ENCODE data around the gene ZNF780A. TPM values are rescaled to one million over a fixed set of nuclear protein-coding genes. Genes with fewer than 3 reads are reported as not detected.

The ZNF780A gene
- total and polyA plus RNA-seq, 2 donors from 2014 or later = 11.8 to 26.2 TPM

DNA sequence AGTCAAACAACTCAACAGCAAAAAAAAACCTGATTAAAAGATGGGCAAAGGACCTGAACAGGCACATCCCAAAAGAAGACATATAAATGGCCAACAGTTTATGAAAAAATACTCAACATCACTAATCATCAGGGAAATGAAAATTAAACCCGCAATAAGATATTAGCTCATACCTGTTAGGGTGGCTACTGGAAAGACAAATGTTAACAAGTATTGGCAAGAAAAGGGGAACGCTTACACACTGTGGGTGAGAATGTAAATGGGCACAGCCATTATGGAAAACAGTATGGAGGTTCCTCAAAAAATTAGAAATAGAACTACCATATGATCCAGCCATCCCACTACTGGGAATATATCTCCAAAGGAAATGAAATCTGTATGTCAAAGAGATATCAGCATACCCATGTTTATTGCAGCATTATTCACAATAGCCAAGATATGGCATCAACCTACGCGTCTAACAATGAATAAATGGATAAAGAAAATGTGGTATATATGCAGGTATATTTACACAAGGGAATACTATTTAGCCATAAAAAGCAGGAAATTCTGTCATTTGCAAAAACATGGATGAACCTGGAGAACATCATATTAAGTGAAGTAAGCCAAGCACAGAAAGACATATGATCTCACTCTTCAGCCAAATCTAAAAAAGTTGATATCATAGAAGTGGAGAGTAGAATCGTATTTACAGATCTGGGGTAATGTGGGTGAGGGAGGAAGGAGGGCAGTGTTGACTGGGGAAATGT, 2.3 kb downstream of the ZNF780A start:
- Histone ChIP-seq H3K9me3 (ENCODE audit: control insufficient read depth in 2 of 3, insufficient read depth in 1 of 3, low read length in 3 of 3) (no peaks in the 10 kb centered on the region), H3K36me3 (ENCODE audit: control insufficient read depth in 2 of 3, insufficient read depth in 3 of 3, low read length in 3 of 3) (no peaks in the 10 kb centered on the region), H3K4me1 (ENCODE audit: control insufficient read depth in 2 of 3, insufficient read depth in 2 of 3, low read depth in 1 of 3, low read length in 3 of 3) (peaks cover 0 to 8% (median 7%) of the 10 kb centered on the region in 3 donors), H3K4me3 (ENCODE audit: low read length in 3 of 3) (peak overlapping the region in 1 of 3 donors; percentile 4), H3K27ac (ENCODE audit: low read depth in 2 of 2, low read length in 2 of 2) (no peak overlapping the region), H3K27me3 (ENCODE audit: control insufficient read depth, insufficient read depth, low read length) (no peaks in the 10 kb centered on the region), H3K9ac (ENCODE audit: low read length in 3 of 3) (no peak overlapping the region)
- TF ChIP-seq CTCF (IDR thresholded peaks at IDR 0.05; ENCODE audit: borderline replicate concordance, extremely low read depth, insufficient read depth) = no peak
- DNase-seq (no peak), FAIRE-seq (no peak)
- intact Hi-C loops (cut with DNase I) = no loop called here

DNA sequence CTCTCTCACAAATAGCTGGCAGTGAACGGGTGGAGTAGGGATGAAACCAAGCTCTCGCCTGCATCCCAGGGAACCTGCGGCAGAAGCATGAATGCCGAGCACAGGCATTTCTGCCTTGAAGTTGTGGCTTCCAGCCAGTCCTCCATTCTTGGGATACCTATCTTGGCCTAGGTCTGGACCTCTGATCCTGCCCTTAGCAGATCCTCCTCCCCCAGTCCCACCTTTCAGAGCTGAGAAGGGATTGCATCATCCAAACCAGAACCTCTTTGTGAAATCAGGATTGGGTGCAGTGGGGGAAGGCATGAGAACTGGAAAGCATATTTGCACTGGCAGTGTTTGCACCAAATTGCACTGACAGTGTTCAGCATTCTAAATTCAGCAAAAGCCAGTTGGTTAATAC, 5.8 kb downstream of the ZNF780A start:
- H3K36me3 ChIP-seq (ENCODE audit: control insufficient read depth in 2 of 3, insufficient read depth in 3 of 3, low read length in 3 of 3) = peaks cover 3 to 13% (median 7%) of the 10 kb centered on the region in 3 donors
- no peak for FAIRE-seq

GRCh38 chr19:40081411-40081810, 9.3 kb downstream of the ZNF780A start:
- DNase-seq (no peak), FAIRE-seq (no peak)
- intact Hi-C loops (cut with DNase I) = no loop called here
- Histone ChIP-seq H3K4me1 (ENCODE audit: control insufficient read depth in 2 of 3, insufficient read depth in 2 of 3, low read depth in 1 of 3, low read length in 3 of 3) (no peaks in the 10 kb centered on the region), H3K27me3 (ENCODE audit: control insufficient read depth, insufficient read depth, low read length) (no peaks in the 10 kb centered on the region), H3K4me3 (ENCODE audit: low read length in 3 of 3) (no peak overlapping the region), H3K27ac (ENCODE audit: low read depth in 2 of 2, low read length in 2 of 2) (no peak overlapping the region), H3K9me3 (ENCODE audit: control insufficient read depth in 2 of 3, insufficient read depth in 1 of 3, low read length in 3 of 3) (peaks cover 0 to 2% (median 0%) of the 10 kb centered on the region in 3 donors), H3K9ac (ENCODE audit: low read length in 3 of 3) (no peak overlapping the region), H3K36me3 (ENCODE audit: control insufficient read depth in 2 of 3, insufficient read depth in 3 of 3, low read length in 3 of 3) (peaks cover 3 to 26% (median 22%) of the 10 kb centered on the region in 3 donors)
- no peak for TF ChIP-seq CTCF (IDR thresholded peaks at IDR 0.05; ENCODE audit: borderline replicate concordance, extremely low read depth, insufficient read depth)

More for the DNA sequence above, 5.8 kb downstream of the ZNF780A start:
- Histone ChIP-seq H3K9ac (ENCODE audit: low read length in 3 of 3) (no peak overlapping the region), H3K9me3 (ENCODE audit: control insufficient read depth in 2 of 3, insufficient read depth in 1 of 3, low read length in 3 of 3) (peaks cover 0 to 2% (median 0%) of the 10 kb centered on the region in 3 donors), H3K4me3 (ENCODE audit: low read length in 3 of 3) (no peak overlapping the region), H3K27me3 (ENCODE audit: control insufficient read depth, insufficient read depth, low read length) (no peaks in the 10 kb centered on the region), H3K27ac (ENCODE audit: low read depth in 2 of 2, low read length in 2 of 2) (no peak overlapping the region), H3K4me1 (ENCODE audit: control insufficient read depth in 2 of 3, insufficient read depth in 2 of 3, low read depth in 1 of 3, low read length in 3 of 3) (peaks cover 0 to 8% (median 6%) of the 10 kb centered on the region in 3 donors)
- intact Hi-C loops (cut with DNase I) = no loop called here
- DNase-seq = no peak
- no peak for TF ChIP-seq CTCF (IDR thresholded peaks at IDR 0.05; ENCODE audit: borderline replicate concordance, extremely low read depth, insufficient read depth)

Data from kidney (tissue), 14 donors.